A549 treated with CORT108297 at 1 μM for 4 hours (cell line): ENCODE results near the gene AGAP6. TPM values are rescaled to one million over a fixed set of nuclear protein-coding genes. Genes with fewer than 3 reads are reported as not detected.

Experiments
- total RNA-seq: library from RNA; stranded (reverse); fragments of 200-300 nt; extraction: Qiagen RNA extraction; gene quantifications from 5 replicates; pipeline ENCODE4 v1.2.3, GENCODE V29; 2022

The AGAP6 gene
- 7.7 to 10.0 TPM (median 9.3 TPM) in 5 replicates for total RNA-seq

GRCh38 chr10:49988376-49988775 is at the start of gene AGAP6:
Gene AGAP6 (plus strand): TSS chr10:49988406. CDS start chr10:49988716, 310 bp downstream.

GRCh38 chr10:49941447-49942338 is 46.5 kb upstream of the AGAP6 start, which contains the start of the genes PARG and TIMM23B:
Gene PARG (minus strand): TSS chr10:49942027. CDS start chr10:49941725, 302 bp downstream.
Gene TIMM23B (plus strand): TSS chr10:49942053. CDS start chr10:49942195, 142 bp downstream.

Other genes with a start within 250 kb of the AGAP6 start
- gene OGDHL, start 226.1 kb upstream of the AGAP6 start, total RNA-seq, result 0.10 to 0.32 TPM (median 0.23 TPM) in 5 replicates
- gene PARG, start 46.4 kb upstream of the AGAP6 start, total RNA-seq, result 15.2 to 22.1 TPM (median 18.6 TPM) in 5 replicates
- gene TIMM23B, start 46.4 kb upstream of the AGAP6 start, total RNA-seq, result 14.4 to 20.4 TPM (median 18.2 TPM) in 5 replicates
- gene WASHC2A, start 79.5 kb downstream of the AGAP6 start, total RNA-seq, result 12.1 to 14.3 TPM (median 13.0 TPM) in 5 replicates